B cell (primary cell): ENCODE data around the gene TBC1D32. TPM values are rescaled to one million over a fixed set of nuclear protein-coding genes. Genes with fewer than 3 reads are reported as not detected.

Experiments
- ATAC-seq: fragments of 200-7000 bp; cut with Tn5 transposase; one replicate; pipeline ENCODE4 v1.10.0; 2021; ENCODE audit warnings: low read depth, mild to moderate bottlenecking, moderate number of reproducible peaks, moderate library complexity
- CTCF ChIA-PET: fragments of 350-600 bp; sonication (Branson Sonifier 250); formaldehyde crosslinking; loops from one replicate; lab custom pipeline; 2021; ENCODE audit warnings: antibody characterized with exemption, inconsistent platforms; lab: Charles Lee
- POLR2A ChIA-PET: fragments of 350-600 bp; sonication (Branson Sonifier 250); formaldehyde crosslinking; loops from one replicate; lab custom pipeline; 2021; ENCODE audit warnings: antibody characterized with exemption; lab: Charles Lee
- DNase-seq: peaks from one replicate; pipeline ENCODE4 v3.0.0; 2013
- H2AFZ ChIP-seq: 2 replicates; pipeline ENCODE4 v1.6.1; 2012; ENCODE audit warnings: mild to moderate bottlenecking, low read depth, low read length; ENCODE audit not compliant: insufficient read depth, poor library complexity, severe bottlenecking
- H3K27ac ChIP-seq, 2 donors: 1 replicate in 1 of 2; 2 replicates in 1 of 2; pipeline ENCODE4 v1.5.1; 2012 to 2013; ENCODE audit warnings: low read length in 2 of 2, mild to moderate bottlenecking in 2 of 2, moderate library complexity in 1 of 2
- H3K27me3 ChIP-seq, 4 experiments: fragments of 200-600 bp in 1 of 4; sonication (generic) in 1 of 4; replicated peaks in 1 of 4; 1 replicate in 2 of 4; 2 replicates in 2 of 4; pipeline versions ENCODE4 v1.6.1 to v1.7.0; 2013 to 2016; ENCODE audit warnings: low read length in 3 of 4, mild to moderate bottlenecking in 2 of 4, mixed read lengths in 1 of 4, moderate library complexity in 1 of 4; ENCODE audit not compliant: insufficient read depth in 4 of 4, control insufficient read depth in 3 of 4; ENCODE audit errors: control extremely low read depth in 1 of 4
- H3K36me3 ChIP-seq, 2 experiments: replicated peaks in 1 of 2; 1 replicate in 1 of 2; 2 replicates in 1 of 2; pipeline versions ENCODE4 v1.6.1 to v1.7.1; 2013; ENCODE audit warnings: low read length in 1 of 2; ENCODE audit not compliant: insufficient read depth in 2 of 2, control insufficient read depth in 1 of 2; ENCODE audit errors: control extremely low read depth in 1 of 2, extremely low read depth in 1 of 2
- H3K4me1 ChIP-seq, 2 donors: fragments of 200-600 bp in 1 of 2; sonication (generic) in 1 of 2; 1 replicate in 1 of 2; 2 replicates in 1 of 2; pipeline versions ENCODE4 v1.5.1 to v1.6.1; 2013 to 2017; ENCODE audit warnings: low read length in 2 of 2; ENCODE audit not compliant: control insufficient read depth in 2 of 2, insufficient read depth in 2 of 2
- H3K4me2 ChIP-seq: replicated peaks from 2 replicates; pipeline ENCODE3; 2012; ENCODE audit warnings: mild to moderate bottlenecking, low read depth, low read length; ENCODE audit not compliant: poor library complexity, severe bottlenecking
- H3K4me3 ChIP-seq, 5 experiments: fragments of 200-600 bp in 1 of 5; sonication (generic) in 1 of 5; 1 replicate in 3 of 5; 2 replicates in 2 of 5; pipeline versions ENCODE4 v1.5.1 to v1.7.0; 2011 to 2016; ENCODE audit warnings: low read length in 4 of 5, mild to moderate bottlenecking in 4 of 5, low read depth in 2 of 5, control low read depth in 1 of 5, moderate library complexity in 1 of 5; ENCODE audit not compliant: insufficient read depth in 1 of 5; ENCODE audit errors: control extremely low read depth in 1 of 5, extremely low read depth in 1 of 5
- H3K79me2 ChIP-seq: fragments of 200-600 bp; sonication (generic); one replicate; pipeline ENCODE4 v1.6.0; 2016; ENCODE audit warnings: low read length; ENCODE audit not compliant: control insufficient read depth, insufficient read depth
- H3K9ac ChIP-seq: fragments of 200-600 bp; sonication (generic); 2 replicates; pipeline ENCODE4 v1.6.1; 2017; ENCODE audit warnings: mild to moderate bottlenecking, low read length, moderate library complexity
- H3K9me3 ChIP-seq, 3 donors: one replicate each; pipeline versions ENCODE4 v1.6.1 to v1.7.1; 2013; ENCODE audit warnings: low read length in 2 of 3; ENCODE audit not compliant: control insufficient read depth in 2 of 3, insufficient read depth in 1 of 3; ENCODE audit errors: control extremely low read depth in 1 of 3
- H4K20me1 ChIP-seq: 2 replicates; pipeline ENCODE4 v1.6.0; 2012; ENCODE audit warnings: mild to moderate bottlenecking, low read length; ENCODE audit not compliant: insufficient read depth, control insufficient read depth, poor library complexity, severe bottlenecking
- H3K27ac Mint-ChIP-seq: one replicate; pipeline ENCODE4 v1.8.0; 2021; ENCODE audit warnings: mixed read lengths
- H3K27me3 Mint-ChIP-seq: one replicate; pipeline ENCODE4 v1.8.0; 2021; ENCODE audit warnings: mixed read lengths
- H3K4me1 Mint-ChIP-seq: one replicate; pipeline ENCODE4 v1.8.0; 2021; ENCODE audit warnings: mixed read lengths
- H3K4me3 Mint-ChIP-seq: one replicate; pipeline ENCODE4 v1.8.0; 2021; ENCODE audit warnings: mixed read lengths
- H3K9me3 Mint-ChIP-seq: one replicate; pipeline ENCODE4 v1.8.0; 2022; ENCODE audit warnings: mixed read lengths; ENCODE audit not compliant: insufficient read depth
- CTCF ChIP-seq: fragments of 200-600 bp; IDR thresholded peaks from one replicate; pipeline ENCODE4 v1.8.0; 2022; ENCODE audit warnings: antibody characterized with exemption, mild to moderate bottlenecking
- EZH2 ChIP-seq: IDR thresholded peaks from 2 replicates; pipeline ENCODE4 v1.6.1; 2012; ENCODE audit warnings: borderline replicate concordance, low read depth, mild to moderate bottlenecking, moderate library complexity, low read length; ENCODE audit not compliant: insufficient read depth, poor library complexity, severe bottlenecking
- WGBS: methylation state at CpG from one replicate; pipeline ENCODE4 v1.1.5; 2013; ENCODE audit warnings: missing lambda C conversion rate; ENCODE audit not compliant: insufficient coverage; 5-methylcytosine and 5-hydroxymethylcytosine counted together
- intact Hi-C: fragments of 100-400 bp; cut with micrococcal nuclease; formaldehyde crosslinking; loops from one replicate; pipeline ENCODE4 v1.10.0; 2022
- polyA plus RNA-seq: library from polyadenylated mRNA; depleted of rRNA; stranded (reverse); fragments of >200 nt; gene quantifications from 2 replicates; pipeline ENCODE4 v1.2.3, GENCODE V29; 2012
- total RNA-seq, 2 donors: library from RNA; stranded (reverse); fragments of 120-200 nt in 1 of 2; gene quantifications; 1 replicate in 1 of 2; 2 replicates in 1 of 2; pipeline versions ENCODE4 v1.2.3 to v1.2.4, GENCODE V29; 2013 to 2022

Gene TBC1D32
- total and polyA plus RNA-seq, 2 donors (not counting 1 experiment from before 2014, with no cell fraction given): 9.0 to 20.9 TPM

GRCh38 chr6:121210943-121211342 is 123.3 kb downstream of the TBC1D32 start:
- H3K4me2 ChIP-seq: no peak overlapping the region
- H3K9ac ChIP-seq: no peak overlapping the region
- H3K9me3 ChIP-seq: peaks cover 2 to 14% (median 10%) of the 10 kb centered on the region in 3 donors
- no CpG with 5 or more reads among the region's 5 CpGs for WGBS
- H3K27ac Mint-ChIP-seq: no peak overlapping the region
- H3K27me3 ChIP-seq: no peaks in the 10 kb centered on the region
- ChIA-PET CTCF (no interaction called here), POLR2A (no interaction called here)
- no peak for ATAC-seq
- no peak overlapping the region for H3K4me3 Mint-ChIP-seq
- intact Hi-C loops: no loop called here
- TF ChIP-seq CTCF (no peak), EZH2 (no peak)
- no peaks in the 10 kb centered on the region for H3K36me3 ChIP-seq
- H3K4me3 ChIP-seq: no peak overlapping the region
- H3K4me1 ChIP-seq: no peaks in the 10 kb centered on the region
- H2AFZ ChIP-seq: no peak overlapping the region
- no peaks in the 10 kb centered on the region for H3K4me1 Mint-ChIP-seq
- H3K9me3 Mint-ChIP-seq: peaks cover 7% of the 10 kb centered on the region
- no peak overlapping the region for H3K27ac ChIP-seq
- H3K79me2 ChIP-seq: no peaks in the 10 kb centered on the region
- no peak for DNase-seq
- H4K20me1 ChIP-seq: no peaks in the 10 kb centered on the region
- no peaks in the 10 kb centered on the region for H3K27me3 Mint-ChIP-seq

GRCh38 chr6:121205569-121205968 is 128.7 kb downstream of the TBC1D32 start:
- Histone ChIP-seq H2AFZ (no peak overlapping the region), H3K9ac (no peak overlapping the region), H3K4me3 (no peak overlapping the region), H3K36me3 (no peaks in the 10 kb centered on the region), H3K9me3 (peaks cover 0 to 2% (median 0%) of the 10 kb centered on the region in 3 donors), H3K27ac (no peak overlapping the region), H3K4me2 (no peak overlapping the region), H3K4me1 (no peaks in the 10 kb centered on the region), H3K79me2 (no peaks in the 10 kb centered on the region), H3K27me3 (no peaks in the 10 kb centered on the region), H4K20me1 (no peaks in the 10 kb centered on the region)
- Mint-ChIP-seq H3K4me3 (no peak overlapping the region), H3K27me3 (no peaks in the 10 kb centered on the region), H3K9me3 (no peaks in the 10 kb centered on the region), H3K4me1 (no peaks in the 10 kb centered on the region), H3K27ac (no peak overlapping the region)
- intact Hi-C loops: no loop called here
- no peak for ATAC-seq
- no peak for TF ChIP-seq EZH2
- no peak for TF ChIP-seq CTCF
- no peak for DNase-seq
- WGBS: 90% methylated on average over 2 of the region's 3 CpGs
- ChIA-PET CTCF (interaction anchor here (0.6 kb wide), 1 partner anchor 320 kb away, joined by 3 read pairs; no protein-coding TSS in a partner anchor), POLR2A (no interaction called here)
